Hepatocyte (in vitro differentiated cells): ENCODE data around the gene HINT2. TPM values are rescaled to one million over a fixed set of nuclear protein-coding genes. Genes with fewer than 3 reads are reported as not detected.
A peak's percentile ranks its signal among the peaks of the same experiment; 100 is the strongest.

Experiments
- DNase-seq: peaks from one replicate; pipeline ENCODE4 v3.0.0-alpha.2; 2016; ENCODE audit warnings: low spot score
- H2AFZ ChIP-seq: fragments of 200-600 bp; sonication (generic); 2 replicates; pipeline ENCODE4 v1.6.0; 2016; ENCODE audit warnings: antibody characterized with exemption, mild to moderate bottlenecking
- H3K27ac ChIP-seq: fragments of 200-600 bp; sonication (generic); 2 replicates; pipeline ENCODE4 v1.5.1; 2016; ENCODE audit warnings: mild to moderate bottlenecking
- H3K27me3 ChIP-seq: fragments of 200-600 bp; sonication (generic); 2 replicates; pipeline ENCODE4 v1.6.1; 2016
- H3K36me3 ChIP-seq: fragments of 200-600 bp; sonication (generic); replicated peaks from 2 replicates; pipeline ENCODE4 v1.5.1; 2016; ENCODE audit warnings: low read depth; ENCODE audit not compliant: insufficient read depth
- H3K4me1 ChIP-seq: fragments of 200-600 bp; sonication (generic); 2 replicates; pipeline ENCODE4 v1.5.1; 2016; ENCODE audit warnings: mild to moderate bottlenecking, moderate library complexity; ENCODE audit not compliant: insufficient read depth
- H3K4me2 ChIP-seq: fragments of 200-600 bp; sonication (generic); 2 replicates; pipeline ENCODE4 v1.6.0; 2016
- H3K4me3 ChIP-seq: fragments of 200-600 bp; sonication (generic); 2 replicates; pipeline ENCODE4 v1.5.1; 2016; ENCODE audit warnings: mild to moderate bottlenecking
- H3K79me2 ChIP-seq: fragments of 200-600 bp; sonication (generic); 2 replicates; pipeline ENCODE4 v1.6.0; 2017; ENCODE audit warnings: mild to moderate bottlenecking
- H3K9me2 ChIP-seq: fragments of 200-600 bp; sonication (generic); replicated peaks from 2 replicates; pipeline ENCODE4 v1.6.0; 2017; ENCODE audit warnings: mild to moderate bottlenecking; ENCODE audit not compliant: insufficient read depth
- H3K9me3 ChIP-seq: fragments of 200-600 bp; sonication (generic); 2 replicates; pipeline ENCODE4 v1.5.1; 2016; ENCODE audit warnings: low read depth, mild to moderate bottlenecking
- H4K20me1 ChIP-seq: fragments of 200-600 bp; sonication (generic); 2 replicates; pipeline ENCODE4 v1.6.0; 2016; ENCODE audit warnings: mild to moderate bottlenecking; ENCODE audit not compliant: insufficient read depth, poor library complexity, severe bottlenecking
- CTCF ChIP-seq: fragments of 200-600 bp; sonication (generic); IDR thresholded peaks from 2 replicates; pipeline ENCODE4 v1.5.1; 2016; ENCODE audit warnings: antibody characterized with exemption, mild to moderate bottlenecking; ENCODE audit not compliant: poor library complexity
- EZH2 ChIP-seq: fragments of 200-600 bp; sonication (generic); IDR thresholded peaks from 2 replicates; pipeline ENCODE4 v1.6.1; 2016; ENCODE audit warnings: antibody characterized with exemption, mild to moderate bottlenecking, borderline replicate concordance
- EZH2phosphoT487 ChIP-seq: fragments of 200-600 bp; sonication (generic); IDR thresholded peaks from one replicate; pipeline ENCODE4 v1.6.1; 2018; ENCODE audit warnings: antibody characterized with exemption, mild to moderate bottlenecking, low read depth, moderate library complexity; ENCODE audit not compliant: unreplicated experiment, severe bottlenecking
- WGBS: methylation state at CpG from one replicate; pipeline ENCODE4 v1.1.6; 2016; ENCODE audit warnings: low lambda C conversion rate; ENCODE audit errors: missing lambda C conversion rate; 5-methylcytosine and 5-hydroxymethylcytosine counted together
- polyA plus RNA-seq: library from polyadenylated mRNA; unstranded; fragments of >200 nt; fragmentation: Nextera tagmentation; extraction: Ambion mirVana; gene quantifications from 2 replicates; pipeline ENCODE4 v1.2.1, GENCODE V29; 2016
- total RNA-seq: library from RNA; depleted of rRNA; stranded (reverse); fragments of >200 nt; gene quantifications from 2 replicates; pipeline ENCODE4 v1.2.3, GENCODE V29; 2014

Gene HINT2
- total and polyA plus RNA-seq, 2 experiments from 2014 or later = 45.7 to 87.3 TPM

DNA sequence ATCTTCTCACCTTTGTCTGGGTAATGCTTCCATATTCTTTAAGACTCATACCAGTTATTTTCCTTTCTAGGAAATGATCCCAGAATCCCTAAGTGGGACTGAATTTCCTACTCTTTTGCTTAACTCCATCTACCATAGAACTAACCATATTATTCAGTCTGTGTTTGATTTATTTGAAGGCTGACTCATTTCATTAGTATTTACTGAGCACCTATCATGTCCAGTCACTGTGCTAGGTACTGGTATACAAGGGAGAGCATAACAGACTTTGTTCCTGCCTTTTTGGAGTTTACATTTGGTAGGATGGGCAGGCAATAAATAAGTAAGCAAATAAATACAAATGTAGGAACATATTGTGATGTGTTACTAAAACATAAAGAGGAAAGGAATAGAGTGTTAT lies 19.1 kb downstream of the HINT2 start:
- Histone ChIP-seq H3K4me2 (no peak overlapping the region), H3K79me2 (no peaks in the 10 kb centered on the region), H3K9me2 (no peaks in the 10 kb centered on the region), H3K4me3 (no peak overlapping the region), H4K20me1 (no peaks in the 10 kb centered on the region), H3K9me3 (no peaks in the 10 kb centered on the region), H2AFZ (no peak overlapping the region), H3K36me3 (no peaks in the 10 kb centered on the region), H3K27ac (no peak overlapping the region), H3K27me3 (no peaks in the 10 kb centered on the region), H3K4me1 (peaks cover 11% of the 10 kb centered on the region)
- no peak for TF ChIP-seq CTCF
- TF ChIP-seq EZH2phosphoT487 = no peak
- no peak for TF ChIP-seq EZH2
- no peak for DNase-seq

GRCh38 chr9:35793461-35793860 lies 21.4 kb downstream of the HINT2 start:
- H3K9me2 ChIP-seq = no peaks in the 10 kb centered on the region
- no peaks in the 10 kb centered on the region for H3K27me3 ChIP-seq
- H3K27ac ChIP-seq = no peak overlapping the region
- H2AFZ ChIP-seq = no peak overlapping the region
- no peak for DNase-seq
- no peak for TF ChIP-seq EZH2
- TF ChIP-seq CTCF = no peak
- no peak for TF ChIP-seq EZH2phosphoT487
- no peaks in the 10 kb centered on the region for H3K36me3 ChIP-seq
- no peaks in the 10 kb centered on the region for H3K79me2 ChIP-seq
- no peak overlapping the region for H3K4me3 ChIP-seq
- H4K20me1 ChIP-seq = no peaks in the 10 kb centered on the region
- H3K4me2 ChIP-seq = peak overlapping the region; percentile 91
- H3K9me3 ChIP-seq = no peaks in the 10 kb centered on the region
- H3K4me1 ChIP-seq = peaks cover 15% of the 10 kb centered on the region
- WGBS = 65% methylated on average over 2 of the region's 2 CpGs

DNA sequence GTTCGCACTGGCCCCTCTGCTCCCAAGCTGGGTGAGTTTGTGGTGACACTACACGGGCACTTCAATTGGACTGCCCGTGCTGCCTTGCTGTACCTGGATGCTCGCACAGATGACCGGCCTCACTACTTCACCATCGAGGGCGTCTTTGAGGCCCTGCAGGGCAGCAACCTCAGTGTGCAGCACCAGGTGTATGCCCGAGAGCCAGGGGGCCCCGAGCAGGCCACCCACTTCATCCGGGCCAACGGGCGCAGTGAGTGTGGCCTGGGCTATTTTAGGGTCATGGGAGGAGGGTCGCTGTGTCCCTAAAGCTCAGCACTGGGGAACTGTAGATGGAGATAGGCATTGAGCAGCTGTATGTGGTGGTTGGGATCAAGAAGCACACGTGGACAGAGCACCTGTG lies 22.0 kb downstream of the HINT2 start:
- H3K36me3 ChIP-seq = no peaks in the 10 kb centered on the region
- no peaks in the 10 kb centered on the region for H3K79me2 ChIP-seq
- H3K4me2 ChIP-seq = peak overlapping the region; percentile 91
- no peaks in the 10 kb centered on the region for H4K20me1 ChIP-seq
- H2AFZ ChIP-seq = no peak overlapping the region
- 95% methylated on average over 14 of the region's 14 CpGs for WGBS
- TF ChIP-seq CTCF (no peak), EZH2 (no peak), EZH2phosphoT487 (no peak)
- no peak overlapping the region for H3K27ac ChIP-seq
- H3K9me3 ChIP-seq = no peaks in the 10 kb centered on the region
- H3K4me1 ChIP-seq = peaks cover 15% of the 10 kb centered on the region
- DNase-seq = no peak
- no peaks in the 10 kb centered on the region for H3K9me2 ChIP-seq
- H3K27me3 ChIP-seq = no peaks in the 10 kb centered on the region
- no peak overlapping the region for H3K4me3 ChIP-seq
